GM12878 (cell line): Measurements from ENCODE around the gene HMGN3. TPM values are rescaled to one million over a fixed set of nuclear protein-coding genes. Genes with fewer than 3 reads are reported as not detected.

Experiments
- BMI1 ChIP-seq: fragments of 450-650 bp; IDR thresholded peaks from 2 replicates; pipeline ENCODE4 v1.6.1; 2016; ENCODE audit warnings: mild to moderate bottlenecking, moderate library complexity, borderline replicate concordance
- CBX5 ChIP-seq: sonication (generic); IDR thresholded peaks from 2 replicates; pipeline ENCODE4 v1.6.1; 2016; ENCODE audit warnings: low read depth, moderate library complexity, mild to moderate bottlenecking, inconsistent platforms
- FOXK2 ChIP-seq: fragments of 450-650 bp; IDR thresholded peaks from 2 replicates; pipeline ENCODE4 v1.6.1; 2017; ENCODE audit warnings: mild to moderate bottlenecking, moderate library complexity
- HSF1 ChIP-seq: fragments of 150-350 bp; IDR thresholded peaks from 2 replicates; pipeline ENCODE4 v1.6.1; 2014; ENCODE audit warnings: mild to moderate bottlenecking, low read depth, low read length
- JUNB ChIP-seq: IDR thresholded peaks from 2 replicates; pipeline ENCODE4 v1.6.1; 2016; ENCODE audit warnings: antibody characterized with exemption, mild to moderate bottlenecking
- KDM1A ChIP-seq: fragments of 200-600 bp; sonication (generic); IDR thresholded peaks from 2 replicates; pipeline ENCODE4 v1.6.1; 2016; ENCODE audit warnings: borderline replicate concordance
- KLF5 ChIP-seq: fragments of 450-650 bp; IDR thresholded peaks from 2 replicates; pipeline ENCODE4 v1.6.1; 2014; ENCODE audit warnings: mild to moderate bottlenecking; ENCODE audit not compliant: partially characterized antibody
- MAX ChIP-seq: IDR thresholded peaks from 2 replicates; pipeline ENCODE4 v1.6.1; 2012; ENCODE audit warnings: low read depth, low read length, improper control_type of control experiment
- MXI1 ChIP-seq: fragments of 150-350 bp; IDR thresholded peaks from 2 replicates; pipeline ENCODE4 v1.6.1; 2011; ENCODE audit warnings: low read depth, mild to moderate bottlenecking, inconsistent platforms, low read length, improper control_type of control experiment
- NR2C1 ChIP-seq: fragments of 450-650 bp; IDR thresholded peaks from 2 replicates; pipeline ENCODE4 v1.6.1; 2017; ENCODE audit warnings: antibody characterized with exemption, mild to moderate bottlenecking, moderate library complexity
- REST ChIP-seq: IDR thresholded peaks from 2 replicates; pipeline ENCODE4 v1.6.1; 2012; ENCODE audit warnings: mild to moderate bottlenecking, low read depth, low read length
- SIN3A ChIP-seq: IDR thresholded peaks from 2 replicates; pipeline ENCODE4 v1.6.1; 2012; ENCODE audit warnings: low read depth, low read length, improper control_type of control experiment
- SKIL ChIP-seq: fragments of 450-650 bp; IDR thresholded peaks from 2 replicates; pipeline ENCODE4 v1.6.1; 2017; ENCODE audit warnings: mild to moderate bottlenecking, low read depth, inconsistent platforms; ENCODE audit not compliant: poor library complexity, severe bottlenecking
- SPI1 ChIP-seq: IDR thresholded peaks from 2 replicates; pipeline ENCODE4 v1.6.1; 2011; ENCODE audit warnings: low read depth, mild to moderate bottlenecking, low read length, moderate library complexity, borderline replicate concordance; ENCODE audit not compliant: insufficient read depth
- SREBF2 ChIP-seq: IDR thresholded peaks from 2 replicates; pipeline ENCODE4 v1.6.1; 2012; ENCODE audit warnings: mild to moderate bottlenecking, low read length
- STAT1 ChIP-seq: fragments of 450-650 bp; conservative IDR thresholded peaks from 2 replicates; pipeline ENCODE4 v1.6.1; 2014; ENCODE audit warnings: antibody characterized with exemption, mild to moderate bottlenecking
- ZBTB33 ChIP-seq: fragments of 450-650 bp; IDR thresholded peaks from 2 replicates; pipeline ENCODE4 v1.6.1; 2017; ENCODE audit warnings: mild to moderate bottlenecking
- ZNF274 ChIP-seq: IDR thresholded peaks from one replicate; pipeline ENCODE4 v1.8.0; 2011; ENCODE audit not compliant: insufficient read length, insufficient read depth
- ZZZ3 ChIP-seq: IDR thresholded peaks from 2 replicates; pipeline ENCODE4 v1.6.1; 2011; ENCODE audit warnings: low read depth; ENCODE audit not compliant: control insufficient read depth, insufficient read length
- polyA plus RNA-seq, 11 experiments: library from polyadenylated mRNA; depleted of rRNA in 4 of 11; unstranded in 6 of 11; stranded (reverse) in 5 of 11; fragments of >200 nt; fragmentation: Nextera tagmentation in 4 of 11; fragmentation: Illumina TruSeq in 1 of 11; extraction: Ambion mirVana in 4 of 11; extraction: Trizol in 1 of 11; gene quantifications; 1 replicate in 1 of 11; 2 replicates in 10 of 11; pipeline versions ENCODE4 v1.2.1 to v1.2.3, GENCODE V29; 2011 to 2016; ENCODE audit warnings: inconsistent platforms in 2 of 11, missing spikeins in 2 of 11, low read depth in 1 of 11
- total RNA-seq, 4 experiments: library from RNA; depleted of rRNA in 3 of 4; stranded (reverse); fragments of >200 nt in 3 of 4; fragmentation: Illumina TruSeq in 1 of 4; extraction: Trizol in 1 of 4; gene quantifications; 2 replicates each; pipeline versions ENCODE4 v1.2.1 to v1.2.3, GENCODE V29; 2013 to 2021

The HMGN3 gene
- total and polyA plus RNA-seq, 10 of the 15 experiments (the other 5 are each of a cell fraction or from before 2014, with no cell fraction given) = 115 to 496 (median 262) TPM

GRCh38 chr6:79234150-79235022 is at the start of gene HMGN3 (continued):
- TF ChIP-seq ZBTB33 = no peak
- TF ChIP-seq BMI1 = no peak
- peak; percentile 21 for TF ChIP-seq SKIL
- TF ChIP-seq ZZZ3 = no peak
- peak; percentile 50; the same call in 1 of the 2 replicates for TF ChIP-seq MXI1
- no peak for TF ChIP-seq KDM1A
- no peak for TF ChIP-seq HSF1
- no peak for TF ChIP-seq SREBF2
- peak; percentile 87 for TF ChIP-seq MAX
- no peak for TF ChIP-seq SPI1
- no peak for TF ChIP-seq ZNF274
- no peak for TF ChIP-seq REST
- no peak for TF ChIP-seq JUNB
- no peak for TF ChIP-seq FOXK2
- no peak for TF ChIP-seq SIN3A
- no peak for TF ChIP-seq NR2C1
- TF ChIP-seq STAT1 = no peak
- peak; percentile 48 for TF ChIP-seq KLF5
- TF ChIP-seq CBX5 = peak; percentile 59; the same call in 1 of the 2 replicates
